Measurements from ENCODE around the gene FBRSL1. TPM values are rescaled to one million over a fixed set of nuclear protein-coding genes. Genes with fewer than 3 reads are reported as not detected.

FBRSL1 gene
- total RNA-seq, 1 donor from 2014 or later, result 75.8 TPM

DNA sequence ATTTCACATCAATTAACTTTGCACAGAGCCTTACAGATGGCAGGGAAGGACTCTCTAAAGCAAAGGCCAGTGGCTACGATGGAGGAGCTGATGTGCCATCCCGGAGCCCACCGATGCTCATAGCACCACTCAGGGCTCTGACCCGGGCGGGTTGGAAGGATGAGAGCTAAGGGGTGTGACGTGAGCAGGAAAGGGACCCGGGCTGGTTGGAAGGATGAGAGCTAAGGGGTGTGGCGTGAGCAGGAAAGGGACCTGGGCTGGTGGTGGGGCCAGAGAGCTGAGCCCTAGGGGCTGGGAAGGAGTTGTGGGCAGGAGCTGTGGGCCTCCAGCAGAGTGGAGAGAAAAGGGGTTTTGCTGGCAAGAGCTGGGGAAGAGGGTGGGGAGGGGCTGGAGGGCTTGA lies 3.8 kb upstream of the FBRSL1 start:
- no peak for DNase-seq (ENCODE audit: low spot score)
- Mint-ChIP-seq H3K27me3 (ENCODE audit: insufficient read depth) (peaks cover 3% of the 10 kb centered on the region), H3K27ac (peak overlapping the region; percentile 40), H3K9me3 (no peaks in the 10 kb centered on the region), H3K36me3 (ENCODE audit: low read depth) (no peaks in the 10 kb centered on the region), H3K4me3 (no peak overlapping the region), H3K4me1 (ENCODE audit: low read depth) (peaks cover 26% of the 10 kb centered on the region)
- intact Hi-C loops (cut with micrococcal nuclease), result loop anchor here (5.0 kb wide), 1 partner anchor 401 kb away; the partner anchor contains the start of gene CHFR

DNA sequence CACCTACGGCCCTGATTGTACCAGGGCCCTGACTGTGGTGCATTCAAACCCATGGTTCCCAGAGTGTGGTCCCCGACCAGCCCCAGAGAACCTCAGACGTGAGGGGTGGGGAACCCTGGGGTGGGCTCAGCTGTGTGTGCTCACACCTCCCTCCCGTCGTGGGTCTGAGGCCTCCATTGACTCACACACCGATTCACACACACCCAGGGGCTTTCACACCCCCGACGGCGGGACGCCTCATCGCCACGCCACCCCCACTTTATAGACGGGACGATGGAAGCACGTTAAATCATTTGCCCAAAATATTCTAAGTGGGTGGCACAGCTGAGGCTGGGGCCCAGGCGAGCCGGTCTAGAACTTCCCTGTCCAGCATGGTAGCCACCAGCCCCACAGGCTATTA lies 3.4 kb upstream of the FBRSL1 start:
- H3K9me3 Mint-ChIP-seq, result no peaks in the 10 kb centered on the region
- intact Hi-C loops (cut with micrococcal nuclease), result loop anchor here (5.0 kb wide), 1 partner anchor 401 kb away; the partner anchor contains the start of gene CHFR
- DNase-seq (ENCODE audit: low spot score), result no peak
- no peak overlapping the region for H3K27ac Mint-ChIP-seq
- peaks cover 31% of the 10 kb centered on the region for H3K4me1 Mint-ChIP-seq (ENCODE audit: low read depth)
- H3K36me3 Mint-ChIP-seq (ENCODE audit: low read depth), result no peaks in the 10 kb centered on the region
- H3K27me3 Mint-ChIP-seq (ENCODE audit: insufficient read depth), result peaks cover 3% of the 10 kb centered on the region
- no peak overlapping the region for H3K4me3 Mint-ChIP-seq

DNA sequence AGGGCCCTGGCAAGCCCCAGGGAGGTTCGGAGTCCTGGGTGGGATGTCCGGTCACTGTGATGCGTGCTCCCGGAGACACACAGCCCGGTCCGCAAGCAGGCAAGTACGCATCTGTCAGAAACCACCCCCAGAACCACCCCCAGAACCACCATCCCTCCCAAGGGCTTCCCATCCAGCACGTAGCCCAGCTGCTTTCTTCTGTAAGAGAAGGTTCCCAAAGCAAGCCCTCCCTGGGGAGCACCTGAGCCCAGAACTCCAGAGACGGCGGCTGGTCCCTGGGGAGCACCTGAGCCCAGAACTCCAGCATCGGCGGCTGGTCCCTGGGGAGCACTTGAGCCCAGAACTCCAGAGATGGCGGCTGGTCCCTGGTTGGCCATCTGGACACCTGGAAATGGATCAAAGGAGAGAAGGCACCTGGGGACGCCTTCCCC lies 2.6 kb upstream of the FBRSL1 start:
- intact Hi-C loops (cut with micrococcal nuclease), result loop anchor here (5.0 kb wide), 1 partner anchor 400 kb away; the partner anchor contains the start of gene CHFR
- Mint-ChIP-seq H3K27ac (no peak overlapping the region), H3K4me3 (peak overlapping the region; percentile 84), H3K4me1 (ENCODE audit: low read depth) (peaks cover 38% of the 10 kb centered on the region), H3K9me3 (no peaks in the 10 kb centered on the region), H3K27me3 (ENCODE audit: insufficient read depth) (peaks cover 1% of the 10 kb centered on the region), H3K36me3 (ENCODE audit: low read depth) (peaks cover 4% of the 10 kb centered on the region)
- DNase-seq (ENCODE audit: low spot score), result no peak

DNA sequence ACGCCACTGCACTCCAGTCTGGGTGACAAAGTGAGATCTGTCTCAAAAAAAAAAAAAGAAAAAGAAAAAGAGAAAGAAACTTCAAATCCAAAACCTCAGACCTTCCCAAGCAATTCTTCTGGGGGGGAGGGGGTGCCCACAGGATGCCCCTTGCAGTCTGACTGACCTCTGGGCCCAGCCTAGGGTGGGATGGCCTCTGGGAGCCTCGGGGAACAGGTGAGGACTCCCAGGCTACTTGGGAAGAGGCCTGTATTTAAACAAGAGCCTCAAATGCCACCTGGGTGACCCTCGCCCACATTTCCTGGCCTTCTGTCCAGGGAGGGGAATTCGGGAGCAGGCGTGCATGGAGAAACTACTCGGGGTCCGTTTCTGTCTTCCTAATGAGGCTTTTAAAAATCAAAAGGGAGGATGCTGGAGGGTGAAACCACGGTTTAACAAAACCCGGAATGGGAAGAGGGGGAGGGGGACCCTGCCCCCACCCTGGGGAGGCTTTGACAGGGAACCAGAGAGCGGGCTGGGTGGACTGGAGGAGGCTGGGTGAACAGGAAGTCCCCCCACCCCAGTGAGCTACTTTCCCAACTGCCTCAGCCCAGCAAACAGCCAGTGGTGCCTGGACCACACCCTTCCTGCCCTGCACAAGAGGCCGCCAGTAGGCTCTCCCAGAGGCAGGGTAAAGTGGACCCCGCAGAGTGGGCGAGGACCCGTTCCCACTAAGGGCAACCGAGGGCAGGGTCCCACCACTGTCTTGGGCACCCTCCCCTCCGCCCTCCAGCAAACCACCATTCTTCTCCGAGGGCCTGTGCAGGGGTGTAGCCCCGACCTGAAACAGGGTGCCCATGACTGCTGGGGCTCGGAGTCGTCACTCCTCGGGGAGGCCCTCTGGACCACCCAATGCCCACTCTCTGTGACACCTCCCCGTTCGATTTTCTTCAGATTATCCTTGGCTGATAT lies 1.5 kb upstream of the FBRSL1 start:
- H3K27ac Mint-ChIP-seq, result peak overlapping the region; percentile 90

DNA sequence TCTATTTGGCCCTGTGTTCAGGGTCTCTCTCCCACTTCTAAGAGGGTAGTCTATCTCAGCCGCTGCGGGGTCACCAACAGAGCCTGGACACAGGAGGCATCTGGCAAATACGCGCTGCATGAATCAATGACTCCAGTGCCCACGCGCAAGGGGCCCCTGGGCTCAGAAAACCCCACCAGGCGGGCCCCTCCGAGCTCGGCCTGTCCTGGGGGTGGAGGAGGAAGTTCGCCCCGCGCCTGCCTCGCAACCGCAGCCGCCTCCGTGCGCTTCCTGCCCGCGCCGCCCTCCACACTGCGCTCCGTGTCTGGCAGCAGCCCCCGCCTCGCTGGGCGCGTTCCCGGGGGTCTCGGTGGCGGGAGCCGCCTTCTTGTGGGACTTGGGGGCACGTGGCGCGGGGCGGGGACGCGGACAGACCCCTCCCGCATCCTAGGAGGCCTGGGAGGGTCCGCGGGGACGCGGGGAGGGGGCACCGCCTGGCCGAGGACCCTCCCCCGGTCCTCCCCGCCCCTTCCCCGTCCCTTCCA lies 811 bp upstream of the FBRSL1 start:
- peaks cover 45% of the 10 kb centered on the region for H3K4me1 Mint-ChIP-seq (ENCODE audit: low read depth)
- intact Hi-C loops (cut with micrococcal nuclease), result loop anchor here (1.0 to 5.0 kb wide), 3 partner anchors 44 to 398 kb away; partner anchors contain the start of gene CHFR
- peaks cover 1% of the 10 kb centered on the region for H3K27me3 Mint-ChIP-seq (ENCODE audit: insufficient read depth)
- H3K36me3 Mint-ChIP-seq (ENCODE audit: low read depth), result peaks cover 4% of the 10 kb centered on the region
- DNase-seq (ENCODE audit: low spot score), result peak; percentile 63
- H3K4me3 Mint-ChIP-seq, result peak overlapping the region; percentile 84
- no peaks in the 10 kb centered on the region for H3K9me3 Mint-ChIP-seq
- H3K27ac Mint-ChIP-seq, result peak overlapping the region; percentile 90

More for the DNA sequence above, 1.5 kb upstream of the FBRSL1 start:
- peak overlapping the region; percentile 84 for H3K4me3 Mint-ChIP-seq
- H3K27me3 Mint-ChIP-seq (ENCODE audit: insufficient read depth), result peaks cover 1% of the 10 kb centered on the region
- peak; percentile 47 for DNase-seq (ENCODE audit: low spot score)
- H3K4me1 Mint-ChIP-seq (ENCODE audit: low read depth), result peaks cover 45% of the 10 kb centered on the region
- peaks cover 4% of the 10 kb centered on the region for H3K36me3 Mint-ChIP-seq (ENCODE audit: low read depth)
- H3K9me3 Mint-ChIP-seq, result no peaks in the 10 kb centered on the region
- intact Hi-C loops (cut with micrococcal nuclease), result loop anchor here (1.0 to 5.0 kb wide), 4 partner anchors 10 to 399 kb away; partner anchors contain the start of gene CHFR

DNA sequence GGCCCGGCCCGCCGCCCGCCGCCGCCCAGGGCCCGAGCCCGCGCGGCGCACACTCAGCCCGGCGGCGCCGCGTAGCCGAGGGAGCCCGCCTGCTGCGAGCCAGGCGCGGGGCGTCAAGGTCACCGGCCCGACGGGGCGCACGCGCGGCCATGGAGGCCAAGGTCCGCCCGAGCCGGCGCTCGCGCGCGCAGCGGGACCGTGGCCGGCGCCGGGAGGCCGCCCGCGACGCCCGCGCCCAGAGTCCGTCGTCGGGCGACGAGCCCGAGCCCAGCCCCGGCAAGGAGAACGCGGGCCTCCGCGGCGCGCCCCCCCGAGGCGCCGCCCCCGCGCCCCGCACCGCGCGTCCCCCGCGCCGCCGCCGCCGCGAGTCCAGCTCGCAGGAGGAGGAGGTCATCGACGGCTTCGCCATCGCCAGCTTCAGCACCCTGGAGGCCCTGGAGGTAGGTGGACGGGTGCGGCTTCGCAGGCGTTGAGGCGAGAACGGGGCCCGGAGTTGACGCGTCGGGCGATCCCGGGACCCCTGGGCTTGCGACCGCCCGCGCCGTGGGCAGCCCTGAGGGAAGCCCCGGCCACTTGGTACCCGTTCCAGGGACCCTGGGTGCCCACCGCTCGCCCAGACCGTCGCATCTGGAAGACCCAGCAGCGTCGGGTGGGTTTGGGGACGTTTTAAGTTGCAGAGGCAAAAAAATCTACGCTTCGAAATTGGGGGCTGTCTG lies 629 bp downstream of the FBRSL1 start:
- H3K4me1 Mint-ChIP-seq (ENCODE audit: low read depth), result peaks cover 45% of the 10 kb centered on the region
- H3K9me3 Mint-ChIP-seq, result no peaks in the 10 kb centered on the region
- H3K27ac Mint-ChIP-seq, result peak overlapping the region; percentile 58
- H3K27me3 Mint-ChIP-seq (ENCODE audit: insufficient read depth), result peaks cover 1% of the 10 kb centered on the region
- no peak for DNase-seq (ENCODE audit: low spot score)
- peaks cover 4% of the 10 kb centered on the region for H3K36me3 Mint-ChIP-seq (ENCODE audit: low read depth)
- peak overlapping the region; percentile 87 for H3K4me3 Mint-ChIP-seq
- intact Hi-C loops (cut with micrococcal nuclease), result loop anchor here (1.0 to 5.0 kb wide), 6 partner anchors 16 to 406 kb away; partner anchors contain the start of genes ANKLE2, DDX51 and NOC4L

DNA sequence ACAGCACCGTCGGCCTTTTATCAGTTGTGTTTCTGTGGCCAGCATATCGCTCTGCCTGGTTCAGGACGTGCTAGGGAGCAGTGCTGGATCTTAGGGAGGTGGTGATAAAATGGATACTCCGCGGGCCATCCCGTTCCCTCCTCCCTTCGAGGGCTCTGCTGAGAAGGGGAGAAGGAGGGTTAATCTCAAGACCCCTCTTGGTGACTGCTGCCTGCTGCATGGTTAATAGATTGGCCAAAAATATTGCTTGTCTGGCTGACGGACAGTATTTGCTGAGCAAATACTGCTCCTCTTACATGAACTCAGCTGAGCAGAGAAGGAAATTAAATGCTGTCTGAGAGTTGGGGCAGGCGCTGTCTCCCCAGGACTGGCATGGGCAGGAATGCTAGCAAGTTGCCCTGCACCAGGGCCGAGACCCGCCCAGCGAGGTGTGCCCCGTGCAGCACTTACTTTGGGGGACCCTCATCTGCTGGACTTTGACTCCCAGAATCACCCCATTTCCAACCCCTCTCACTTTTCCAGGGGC lies 1.2 kb downstream of the FBRSL1 start:
- H3K4me3 Mint-ChIP-seq, result peak overlapping the region; percentile 87
- H3K27me3 Mint-ChIP-seq (ENCODE audit: insufficient read depth), result peaks cover 1% of the 10 kb centered on the region
- peaks cover 4% of the 10 kb centered on the region for H3K36me3 Mint-ChIP-seq (ENCODE audit: low read depth)
- H3K4me1 Mint-ChIP-seq (ENCODE audit: low read depth), result peaks cover 45% of the 10 kb centered on the region
- peak overlapping the region; percentile 58 for H3K27ac Mint-ChIP-seq
- intact Hi-C loops (cut with micrococcal nuclease), result loop anchor here (1.0 to 5.0 kb wide), 3 partner anchors 15 to 406 kb away; partner anchors contain the start of gene ANKLE2
- H3K9me3 Mint-ChIP-seq, result no peaks in the 10 kb centered on the region
- no peak for DNase-seq (ENCODE audit: low spot score)

DNA sequence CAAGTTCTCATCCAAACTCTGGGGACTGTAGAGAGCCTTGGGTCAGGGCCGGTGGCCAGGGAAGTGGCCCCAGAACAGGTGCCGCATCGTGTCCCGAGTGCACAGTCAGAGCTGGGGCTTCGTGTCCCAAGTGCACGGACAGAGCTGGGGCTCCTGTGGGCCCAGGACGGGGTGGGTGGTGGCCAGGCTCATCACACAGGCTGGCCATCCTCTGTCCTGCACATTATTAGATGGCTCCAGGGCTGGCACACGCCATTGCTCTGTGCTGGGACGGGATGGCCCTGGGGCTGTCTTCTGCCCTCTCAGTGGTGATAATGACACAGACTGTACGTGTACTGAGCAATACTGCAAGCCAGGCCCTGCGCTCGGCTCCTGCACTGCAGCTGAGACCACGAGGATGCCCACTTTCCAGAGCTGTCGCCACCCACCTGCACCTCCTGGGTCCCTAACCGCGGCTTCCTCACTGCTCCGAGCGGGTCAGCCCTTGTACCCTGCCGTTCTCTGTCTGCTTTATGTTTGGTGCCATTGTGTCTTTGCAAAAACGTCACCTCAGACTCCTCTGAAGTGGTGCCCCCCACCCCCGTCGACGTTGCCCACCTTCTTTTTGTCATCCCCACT lies 1.9 kb downstream of the FBRSL1 start:
- DNase-seq (ENCODE audit: low spot score), result no peak
- peak overlapping the region; percentile 87 for H3K4me3 Mint-ChIP-seq
- H3K27ac Mint-ChIP-seq, result no peak overlapping the region
- H3K27me3 Mint-ChIP-seq (ENCODE audit: insufficient read depth), result peaks cover 1% of the 10 kb centered on the region
- intact Hi-C loops (cut with micrococcal nuclease), result loop anchor here (1.0 to 5.0 kb wide), 3 partner anchors 14 to 407 kb away; partner anchors contain the start of gene ANKLE2
- H3K36me3 Mint-ChIP-seq (ENCODE audit: low read depth), result peaks cover 4% of the 10 kb centered on the region
- H3K4me1 Mint-ChIP-seq (ENCODE audit: low read depth), result peaks cover 43% of the 10 kb centered on the region
- no peaks in the 10 kb centered on the region for H3K9me3 Mint-ChIP-seq

DNA sequence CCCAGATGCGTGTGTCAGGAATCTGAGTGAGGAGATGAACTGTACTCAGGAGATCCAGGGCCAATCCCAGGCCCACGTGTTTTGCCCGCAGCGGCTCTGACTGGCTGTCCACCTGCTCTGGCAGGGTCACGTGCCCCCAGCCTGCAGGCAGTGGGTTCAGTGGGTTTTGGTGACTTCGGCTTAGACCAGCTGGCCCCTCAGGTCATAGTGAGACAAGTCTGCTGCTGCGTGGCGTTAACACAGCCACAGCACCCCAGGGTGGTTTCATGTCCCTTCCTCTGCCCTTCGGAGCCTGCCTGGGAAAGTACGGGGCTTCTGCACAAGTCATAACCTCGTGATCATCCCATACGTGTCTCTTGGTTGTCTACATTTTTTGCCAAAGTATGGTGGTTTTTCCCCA lies 2.6 kb downstream of the FBRSL1 start:
- H3K27me3 Mint-ChIP-seq (ENCODE audit: insufficient read depth), result peaks cover 1% of the 10 kb centered on the region
- H3K4me1 Mint-ChIP-seq (ENCODE audit: low read depth), result peaks cover 37% of the 10 kb centered on the region
- no peaks in the 10 kb centered on the region for H3K9me3 Mint-ChIP-seq
- no peak overlapping the region for H3K27ac Mint-ChIP-seq
- DNase-seq (ENCODE audit: low spot score), result no peak
- intact Hi-C loops (cut with micrococcal nuclease), result loop anchor here (5.0 kb wide), 1 partner anchor 270 kb away; the partner anchor contains the start of gene ANKLE2
- peaks cover 4% of the 10 kb centered on the region for H3K36me3 Mint-ChIP-seq (ENCODE audit: low read depth)
- H3K4me3 Mint-ChIP-seq, result peak overlapping the region; percentile 87

DNA sequence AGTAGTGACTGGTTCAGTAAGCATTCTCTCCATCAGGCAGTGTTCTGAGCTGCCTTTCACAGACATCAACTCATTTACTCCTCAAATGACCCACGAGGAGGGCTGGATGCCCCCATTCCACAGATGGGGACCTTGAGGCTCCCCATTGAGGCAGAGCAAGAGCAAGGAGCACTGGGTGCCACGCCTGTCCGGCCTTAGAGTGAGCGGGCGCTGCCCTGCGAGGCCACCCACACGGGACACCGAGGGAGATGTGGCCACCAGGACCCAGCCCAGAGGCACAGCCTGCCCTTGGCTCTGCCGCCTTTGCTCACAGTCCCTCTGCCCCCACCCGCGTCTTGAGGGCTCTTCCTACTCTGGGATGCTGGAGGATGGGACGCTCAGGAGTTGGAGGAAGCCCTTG lies 3.0 kb downstream of the FBRSL1 start:
- intact Hi-C loops (cut with micrococcal nuclease), result loop anchor here (5.0 kb wide), 1 partner anchor 269 kb away; the partner anchor contains the start of gene ANKLE2
- Mint-ChIP-seq H3K9me3 (no peaks in the 10 kb centered on the region), H3K27ac (no peak overlapping the region), H3K4me1 (ENCODE audit: low read depth) (peaks cover 32% of the 10 kb centered on the region), H3K27me3 (ENCODE audit: insufficient read depth) (peaks cover 1% of the 10 kb centered on the region), H3K36me3 (ENCODE audit: low read depth) (peaks cover 4% of the 10 kb centered on the region), H3K4me3 (peak overlapping the region; percentile 87)
- DNase-seq (ENCODE audit: low spot score), result no peak

DNA sequence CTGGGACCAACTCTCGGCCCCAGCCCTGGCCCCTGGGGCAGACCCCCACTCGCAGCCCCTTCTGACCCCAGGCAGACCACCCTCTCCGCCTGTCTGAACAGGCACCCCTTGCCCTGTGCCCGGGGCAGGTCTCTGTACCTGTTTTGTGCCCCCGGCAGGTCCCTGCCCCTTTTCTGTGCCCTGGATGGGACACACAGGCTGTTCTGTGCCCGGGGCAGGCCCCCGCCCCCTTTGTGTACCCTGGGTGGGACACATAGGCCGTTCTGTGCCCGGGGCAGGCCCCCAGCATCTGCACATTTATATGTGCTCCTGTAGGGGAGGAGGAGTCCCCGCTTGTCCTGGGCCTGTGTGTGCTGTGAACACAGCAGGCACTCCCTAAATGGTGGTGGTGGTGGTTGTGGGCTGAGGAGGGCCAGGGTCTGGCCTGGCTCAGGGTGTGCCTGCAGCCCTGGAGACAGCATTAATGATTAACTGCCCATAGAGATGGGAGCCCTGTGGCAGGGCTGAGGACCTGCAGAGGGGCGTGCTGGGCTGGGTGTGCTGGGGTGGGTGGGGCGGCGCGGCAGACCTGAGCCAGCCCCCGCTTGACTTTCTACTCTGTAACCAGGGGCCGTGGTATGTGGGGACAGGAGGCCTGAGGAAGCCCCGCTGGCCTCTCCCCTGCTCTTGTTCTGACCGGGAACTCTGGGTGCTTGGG lies 3.7 kb downstream of the FBRSL1 start:
- intact Hi-C loops (cut with micrococcal nuclease), result loop anchor here (5.0 kb wide), 1 partner anchor 269 kb away; the partner anchor contains the start of gene ANKLE2
- H3K27me3 Mint-ChIP-seq (ENCODE audit: insufficient read depth), result peaks cover 1% of the 10 kb centered on the region
- no peak for DNase-seq (ENCODE audit: low spot score)
- H3K4me1 Mint-ChIP-seq (ENCODE audit: low read depth), result peaks cover 26% of the 10 kb centered on the region
- H3K36me3 Mint-ChIP-seq (ENCODE audit: low read depth), result peaks cover 4% of the 10 kb centered on the region
- no peak overlapping the region for H3K27ac Mint-ChIP-seq
- H3K4me3 Mint-ChIP-seq, result peak overlapping the region; percentile 22
- H3K9me3 Mint-ChIP-seq, result no peaks in the 10 kb centered on the region
